H1 (cell line): Measurements from ENCODE around the gene MPPE1. TPM values are rescaled to one million over a fixed set of nuclear protein-coding genes. Genes with fewer than 3 reads are reported as not detected.

ENCODE experiments used
- HDAC6 ChIP-seq: IDR thresholded peaks from one replicate; pipeline ENCODE4 v1.7.1; 2012; ENCODE audit warnings: low read depth, mild to moderate bottlenecking, inconsistent platforms, low read length, moderate library complexity
- RXRA ChIP-seq: IDR thresholded peaks from 2 replicates; pipeline ENCODE4 v1.6.1; 2011; ENCODE audit warnings: low read depth, mild to moderate bottlenecking, low read length, moderate library complexity; ENCODE audit not compliant: insufficient read depth
- SIN3A ChIP-seq, 2 experiments: IDR thresholded peaks in 1 of 2; conservative IDR thresholded peaks in 1 of 2; 2 replicates each; pipeline ENCODE4 v1.6.1; 2011 to 2012; ENCODE audit warnings: low read length in 2 of 2, improper control_type of control experiment in 1 of 2, low read depth in 1 of 2, mild to moderate bottlenecking in 1 of 2
- TAF7 ChIP-seq: optimal IDR thresholded peaks from 2 replicates; pipeline ENCODE3; 2011; ENCODE audit warnings: low read depth, mild to moderate bottlenecking, inconsistent platforms, low read length, moderate library complexity, borderline replicate concordance
- TCF12 ChIP-seq: IDR thresholded peaks from 2 replicates; pipeline ENCODE4 v1.6.1; 2011; ENCODE audit warnings: low read depth, mild to moderate bottlenecking, low read length
- polyA plus RNA-seq, 7 experiments: library from polyadenylated mRNA; depleted of rRNA in 3 of 7; stranded (reverse) in 5 of 7; unstranded in 2 of 7; fragments of >200 nt in 5 of 7; fragments of 200-250 nt in 2 of 7; gene quantifications; 1 replicate in 5 of 7; 2 replicates in 1 of 7; 4 replicates in 1 of 7; pipeline versions ENCODE4 v1.2.1 to v1.2.3, GENCODE V29; 2011 to 2013; ENCODE audit warnings: missing spikeins in 2 of 7, mixed read lengths in 2 of 7
- total RNA-seq: library from RNA; stranded (reverse); fragmentation: NEBNext Ultra II Directional; extraction: Animal tissue kit (Norgen Biotek cat#: 25700); gene quantifications from 2 replicates; pipeline ENCODE4 v1.2.1, GENCODE V29; 2021

Gene MPPE1
- total and polyA plus RNA-seq, 2 of the 8 experiments (the other 6 are each of a cell fraction or from before 2014, with no cell fraction given), result 13.7 to 20.9 TPM

DNA sequence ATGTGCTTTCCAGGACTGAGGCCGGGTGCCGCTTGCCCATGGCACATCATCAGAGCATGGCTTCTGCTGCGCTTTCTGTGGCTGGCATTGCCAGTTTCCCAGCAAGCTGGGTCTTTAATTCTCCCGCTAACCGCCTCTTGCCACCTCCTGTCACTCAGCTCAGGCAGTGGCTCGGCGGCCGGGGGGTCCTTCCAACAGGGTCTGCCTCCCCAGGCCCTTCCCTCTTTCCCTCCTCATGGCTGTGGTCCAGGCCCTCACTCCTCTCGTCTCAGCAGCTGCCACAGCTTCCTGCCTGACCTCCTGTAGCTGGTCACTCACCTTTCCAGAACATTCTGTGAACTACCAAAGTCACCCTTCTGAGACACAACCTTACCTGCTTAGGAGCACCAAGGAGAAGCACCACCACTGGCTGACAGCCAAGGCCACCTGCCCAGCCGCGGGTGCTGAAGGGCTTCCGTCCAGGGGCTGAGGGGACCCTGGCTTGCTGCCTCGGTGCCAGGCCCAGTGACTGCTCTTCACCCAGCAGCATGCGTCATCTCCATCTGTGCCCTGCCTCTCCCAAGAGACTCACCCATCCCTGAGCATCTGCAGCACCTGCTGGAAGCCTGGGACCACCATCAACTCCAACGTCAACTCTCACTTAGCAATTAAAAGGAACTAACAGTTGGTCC lies 34.3 kb downstream of the MPPE1 start (continued):
- TF ChIP-seq HDAC6, result no peak
- TF ChIP-seq TCF12, result no peak
- TF ChIP-seq TAF7, result no peak
- no peak for TF ChIP-seq SIN3A (conservative IDR thresholded peaks at IDR 0.05 in 1 of 2, IDR thresholded peaks at IDR 0.05 in 1 of 2; ENCODE audit: low read depth in 1 of 2, low read length in 2 of 2)
- TF ChIP-seq RXRA, result no peak
- TF ChIP-seq, all 59 proteins: peak for 0
